Glutamatergic neuron (in vitro differentiated cells): ENCODE data around the gene GALNT9. TPM values are rescaled to one million over a fixed set of nuclear protein-coding genes. Genes with fewer than 3 reads are reported as not detected.
A peak's percentile ranks its signal among the peaks of the same experiment; 100 is the strongest.

Experiments used
- DNase-seq: peaks from one replicate; pipeline ENCODE4 v3.0.0; 2022
- H3K27ac Mint-ChIP-seq: one replicate; pipeline ENCODE4 v1.8.0; 2020; ENCODE audit warnings: mild to moderate bottlenecking, mixed read lengths, inconsistent platforms; ENCODE audit not compliant: unreplicated experiment
- H3K27me3 Mint-ChIP-seq: one replicate; pipeline ENCODE4 v1.8.0; 2020; ENCODE audit warnings: mild to moderate bottlenecking, moderate library complexity, mixed read lengths, inconsistent platforms; ENCODE audit not compliant: unreplicated experiment
- H3K36me3 Mint-ChIP-seq: one replicate; pipeline ENCODE4 v1.8.0; 2020; ENCODE audit warnings: mild to moderate bottlenecking, mixed read lengths, inconsistent platforms; ENCODE audit not compliant: unreplicated experiment
- H3K4me1 Mint-ChIP-seq: one replicate; pipeline ENCODE4 v1.8.0; 2020; ENCODE audit warnings: mild to moderate bottlenecking, low read depth, mixed read lengths, inconsistent platforms; ENCODE audit not compliant: unreplicated experiment
- H3K4me3 Mint-ChIP-seq: one replicate; pipeline ENCODE4 v1.8.0; 2020; ENCODE audit warnings: mild to moderate bottlenecking, mixed read lengths, inconsistent platforms; ENCODE audit not compliant: unreplicated experiment
- H3K9me3 Mint-ChIP-seq: one replicate; pipeline ENCODE4 v1.8.0; 2020; ENCODE audit warnings: mild to moderate bottlenecking, moderate library complexity, mixed read lengths, inconsistent platforms; ENCODE audit not compliant: unreplicated experiment
- CTCF ChIP-seq: fragments of 200-600 bp; sonication (generic); IDR thresholded peaks from one replicate; pipeline ENCODE4 v1.5.0; 2021; ENCODE audit not compliant: partially characterized antibody, unreplicated experiment
- total RNA-seq: library from RNA; stranded (reverse); fragmentation: NEBNext Ultra II Directional; extraction: Animal tissue kit (Norgen Biotek cat#: 25700); gene quantifications from one replicate; pipeline ENCODE4 v1.2.1, GENCODE V29; 2021; ENCODE audit not compliant: unreplicated experiment

Gene GALNT9
- total RNA-seq, 1 donor from 2014 or later = 13.7 TPM

GRCh38 chr12:132204793-132205270 lies 124.6 kb downstream of the GALNT9 start:
- Mint-ChIP-seq H3K9me3 (peaks cover 9% of the 10 kb centered on the region), H3K4me3 (no peak overlapping the region), H3K27me3 (peaks cover 9% of the 10 kb centered on the region), H3K4me1 (peaks cover 13% of the 10 kb centered on the region), H3K36me3 (no peaks in the 10 kb centered on the region), H3K27ac (peak overlapping the region; percentile 3)
- TF ChIP-seq CTCF = no peak
- no peak for DNase-seq

- TF ChIP-seq CTCF = no peak
- peaks cover 13% of the 10 kb centered on the region for H3K4me1 Mint-ChIP-seq
- no peak for DNase-seq
- H3K27ac Mint-ChIP-seq = peak overlapping the region; percentile 3
- H3K36me3 Mint-ChIP-seq = no peaks in the 10 kb centered on the region
- peaks cover 9% of the 10 kb centered on the region for H3K27me3 Mint-ChIP-seq
- H3K4me3 Mint-ChIP-seq = no peak overlapping the region
- H3K9me3 Mint-ChIP-seq = peaks cover 9% of the 10 kb centered on the region
Observed at GRCh38 chr12:132204063-132204792, 125.2 kb downstream of the GALNT9 start.

GRCh38 chr12:132202929-132203721 lies 126.3 kb downstream of the GALNT9 start:
- peaks cover 9% of the 10 kb centered on the region for H3K9me3 Mint-ChIP-seq
- peaks cover 9% of the 10 kb centered on the region for H3K27me3 Mint-ChIP-seq
- TF ChIP-seq CTCF = no peak
- peaks cover 13% of the 10 kb centered on the region for H3K4me1 Mint-ChIP-seq
- no peak for DNase-seq
- H3K36me3 Mint-ChIP-seq = no peaks in the 10 kb centered on the region
- no peak overlapping the region for H3K27ac Mint-ChIP-seq
- no peak overlapping the region for H3K4me3 Mint-ChIP-seq

- H3K4me3 Mint-ChIP-seq = no peak overlapping the region
- H3K9me3 Mint-ChIP-seq = peaks cover 9% of the 10 kb centered on the region
- no peak overlapping the region for H3K27ac Mint-ChIP-seq
- H3K27me3 Mint-ChIP-seq = peaks cover 9% of the 10 kb centered on the region
- H3K36me3 Mint-ChIP-seq = no peaks in the 10 kb centered on the region
- DNase-seq = no peak
- H3K4me1 Mint-ChIP-seq = peaks cover 13% of the 10 kb centered on the region
- no peak for TF ChIP-seq CTCF
Observed at GRCh38 chr12:132201391-132202120, 127.8 kb downstream of the GALNT9 start.
